ENCODE measurements around the gene ARL6IP6.

The ARL6IP6 gene

GRCh38 chr2:152790883-152791282, 72.5 kb downstream of the ARL6IP6 start:
- Histone ChIP-seq H3K4me3 (ENCODE audit: low read depth, low read length) (no peak overlapping the region), H3K27ac (ENCODE audit: extremely low read depth, low read depth, low read length) (no peak overlapping the region), H3K4me1 (ENCODE audit: control insufficient read depth, insufficient read depth, low read length) (no peaks in the 10 kb centered on the region), H3K36me3 (ENCODE audit: control insufficient read depth in 2 of 2, insufficient read depth in 1 of 2, low read length in 2 of 2) (no peaks in the 10 kb centered on the region), H3K9me3 (ENCODE audit: control insufficient read depth, insufficient read depth, low read depth, low read length) (no peaks in the 10 kb centered on the region)
- ChIA-PET CTCF (no interaction called here), POLR2A (no interaction called here)
- TF ChIP-seq ZNF23 (tag by site-specific recombination; IDR thresholded peaks at IDR 0.05; ENCODE audit: borderline replicate concordance) (no peak), PRDM6 (tag by site-specific recombination; IDR thresholded peaks at IDR 0.05) (no peak), ZNF837 (tag by site-specific recombination; IDR thresholded peaks at IDR 0.05) (no peak), GLI4 (tag by site-specific recombination; IDR thresholded peaks at IDR 0.05) (no peak), ZNF785 (tag by site-specific recombination; IDR thresholded peaks at IDR 0.05) (no peak), ZNF121 (tag by site-specific recombination; IDR thresholded peaks at IDR 0.05) (no peak)

- CTCF ChIA-PET: no interaction called here
- H3K4me1 ChIP-seq (ENCODE audit: control insufficient read depth, insufficient read depth, low read length): no peaks in the 10 kb centered on the region
- no peaks in the 10 kb centered on the region for H3K9me3 ChIP-seq (ENCODE audit: control insufficient read depth, insufficient read depth, low read depth, low read length)
- H3K27ac ChIP-seq (ENCODE audit: extremely low read depth, low read depth, low read length): no peak overlapping the region
- H3K4me3 ChIP-seq (ENCODE audit: low read depth, low read length): no peak overlapping the region
- no peaks in the 10 kb centered on the region for H3K36me3 ChIP-seq (ENCODE audit: control insufficient read depth in 2 of 2, insufficient read depth in 1 of 2, low read length in 2 of 2)
- POLR2A ChIA-PET: no interaction called here
- TF ChIP-seq ZNF600 (tag by site-specific recombination; IDR thresholded peaks at IDR 0.05) (no peak), GLI2 (tag by site-specific recombination; IDR thresholded peaks at IDR 0.05; ENCODE audit: borderline replicate concordance, low read depth) (no peak), ZNF501 (tag by site-specific recombination; IDR thresholded peaks at IDR 0.05) (no peak), ZNF544 (tag by site-specific recombination; IDR thresholded peaks at IDR 0.05) (no peak), ZNF426 (tag by site-specific recombination; IDR thresholded peaks at IDR 0.05) (no peak), BCL11B (tag by site-specific recombination; IDR thresholded peaks at IDR 0.05; ENCODE audit: low read depth) (no peak), ZNF548 (tag by site-specific recombination; IDR thresholded peaks at IDR 0.05) (no peak), ZBTB11 (tag by site-specific recombination; conservative IDR thresholded peaks at IDR 0.05; ENCODE audit: low read depth) (no peak), MZF1 (tag by site-specific recombination; IDR thresholded peaks at IDR 0.05; ENCODE audit: borderline replicate concordance) (no peak), ZNF202 (tag by site-specific recombination; IDR thresholded peaks at IDR 0.05; ENCODE audit: borderline replicate concordance) (no peak), ZNF776 (tag by site-specific recombination; IDR thresholded peaks at IDR 0.05; ENCODE audit: borderline replicate concordance) (no peak), ZNF560 (tag by site-specific recombination; IDR thresholded peaks at IDR 0.05; ENCODE audit: borderline replicate concordance) (no peak), KLF8 (tag by site-specific recombination; IDR thresholded peaks at IDR 0.05) (no peak), PRDM4 (tag by site-specific recombination; IDR thresholded peaks at IDR 0.05) (no peak)
- TF ChIP-seq, protein P1, sequence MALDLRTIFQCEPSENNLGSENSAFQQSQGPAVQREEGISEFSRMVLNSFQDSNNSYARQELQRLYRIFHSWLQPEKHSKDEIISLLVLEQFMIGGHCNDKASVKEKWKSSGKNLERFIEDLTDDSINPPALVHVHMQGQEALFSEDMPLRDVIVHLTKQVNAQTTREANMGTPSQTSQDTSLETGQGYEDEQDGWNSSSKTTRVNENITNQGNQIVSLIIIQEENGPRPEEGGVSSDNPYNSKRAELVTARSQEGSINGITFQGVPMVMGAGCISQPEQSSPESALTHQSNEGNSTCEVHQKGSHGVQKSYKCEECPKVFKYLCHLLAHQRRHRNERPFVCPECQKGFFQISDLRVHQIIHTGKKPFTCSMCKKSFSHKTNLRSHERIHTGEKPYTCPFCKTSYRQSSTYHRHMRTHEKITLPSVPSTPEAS (tag by site-specific recombination; IDR thresholded peaks at IDR 0.05): no peak
- TF ChIP-seq, protein P2, sequence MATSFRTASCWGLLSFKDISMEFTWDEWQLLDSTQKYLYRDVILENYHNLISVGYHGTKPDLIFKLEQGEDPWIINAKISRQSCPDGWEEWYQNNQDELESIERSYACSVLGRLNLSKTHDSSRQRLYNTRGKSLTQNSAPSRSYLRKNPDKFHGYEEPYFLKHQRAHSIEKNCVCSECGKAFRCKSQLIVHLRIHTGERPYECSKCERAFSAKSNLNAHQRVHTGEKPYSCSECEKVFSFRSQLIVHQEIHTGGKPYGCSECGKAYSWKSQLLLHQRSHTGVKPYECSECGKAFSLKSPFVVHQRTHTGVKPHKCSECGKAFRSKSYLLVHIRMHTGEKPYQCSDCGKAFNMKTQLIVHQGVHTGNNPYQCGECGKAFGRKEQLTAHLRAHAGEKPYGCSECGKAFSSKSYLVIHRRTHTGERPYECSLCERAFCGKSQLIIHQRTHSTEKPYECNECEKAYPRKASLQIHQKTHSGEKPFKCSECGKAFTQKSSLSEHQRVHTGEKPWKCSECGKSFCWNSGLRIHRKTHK (tag by site-specific recombination; IDR thresholded peaks at IDR 0.05): no peak
- TF ChIP-seq, protein P3, sequence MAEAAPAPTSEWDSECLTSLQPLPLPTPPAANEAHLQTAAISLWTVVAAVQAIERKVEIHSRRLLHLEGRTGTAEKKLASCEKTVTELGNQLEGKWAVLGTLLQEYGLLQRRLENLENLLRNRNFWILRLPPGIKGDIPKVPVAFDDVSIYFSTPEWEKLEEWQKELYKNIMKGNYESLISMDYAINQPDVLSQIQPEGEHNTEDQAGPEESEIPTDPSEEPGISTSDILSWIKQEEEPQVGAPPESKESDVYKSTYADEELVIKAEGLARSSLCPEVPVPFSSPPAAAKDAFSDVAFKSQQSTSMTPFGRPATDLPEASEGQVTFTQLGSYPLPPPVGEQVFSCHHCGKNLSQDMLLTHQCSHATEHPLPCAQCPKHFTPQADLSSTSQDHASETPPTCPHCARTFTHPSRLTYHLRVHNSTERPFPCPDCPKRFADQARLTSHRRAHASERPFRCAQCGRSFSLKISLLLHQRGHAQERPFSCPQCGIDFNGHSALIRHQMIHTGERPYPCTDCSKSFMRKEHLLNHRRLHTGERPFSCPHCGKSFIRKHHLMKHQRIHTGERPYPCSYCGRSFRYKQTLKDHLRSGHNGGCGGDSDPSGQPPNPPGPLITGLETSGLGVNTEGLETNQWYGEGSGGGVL (tag by site-specific recombination; IDR thresholded peaks at IDR 0.05): no peak
These were observed 73.6 kb downstream of the ARL6IP6 start for GRCh38 chr2:152791979-152792378.
